Esophagus squamous epithelium (tissue), 5 donors: ENCODE results near the gene DST. TPM values are rescaled to one million over a fixed set of nuclear protein-coding genes. Genes with fewer than 3 reads are reported as not detected.

Experiments
- DNase-seq: peaks from one replicate; lab custom pipeline; 2025; lab: John Stamatoyannopoulos, UW
- H3K27ac ChIP-seq, 4 donors: fragments of 200-600 bp; sonication (generic); one replicate each; pipeline ENCODE4 v1.5.1; 2016 to 2019; ENCODE audit warnings: mild to moderate bottlenecking in 1 of 4
- H3K27me3 ChIP-seq, 4 donors: fragments of 200-600 bp; sonication (generic); 1 replicate in 3 of 4; 2 replicates in 1 of 4; pipeline versions ENCODE4 v1.5.1 to v1.6.0; 2017 to 2021; ENCODE audit warnings: antibody characterized with exemption in 1 of 4
- H3K36me3 ChIP-seq, 3 donors: fragments of 200-600 bp; sonication (generic); one replicate each; pipeline ENCODE4 v1.5.1; 2016 to 2019
- H3K4me1 ChIP-seq, 3 donors: fragments of 200-600 bp; sonication (generic); one replicate each; pipeline ENCODE4 v1.5.1; 2017 to 2019
- H3K4me3 ChIP-seq, 4 donors: fragments of 200-600 bp; sonication (generic); 1 replicate in 3 of 4; 2 replicates in 1 of 4; pipeline ENCODE4 v1.5.1; 2016 to 2019; ENCODE audit warnings: mild to moderate bottlenecking in 2 of 4, moderate library complexity in 1 of 4
- H3K9me3 ChIP-seq, 3 donors: fragments of 200-600 bp; sonication (generic); one replicate each; pipeline ENCODE4 v1.5.1; 2016 to 2019
- POLR2A ChIP-seq, 4 donors: fragments of 450-650 bp; IDR thresholded peaks; one replicate each; pipeline ENCODE4 v1.6.1; 2017; ENCODE audit warnings: antibody characterized with exemption in 4 of 4, mild to moderate bottlenecking in 4 of 4, moderate library complexity in 3 of 4
- whole genome bisulfite sequencing, 2 donors: methylation state at CpG; one replicate each; pipeline ENCODE4 v1.1.5; 2018; 5-methylcytosine and 5-hydroxymethylcytosine counted together
- intact Hi-C: fragments of 100-400 bp; cut with DNase I; formaldehyde crosslinking; loops from one replicate; pipeline ENCODE4 v1.15.0; 2022
- total RNA-seq, 4 donors: library from RNA; depleted of rRNA; stranded (reverse); fragments of >200 nt; gene quantifications; one replicate each; pipeline ENCODE4 v1.1.0, GENCODE V29; 2016
- TF ChIP-seq, protein P1 (sequence below), 6 experiments: fragments of 450-650 bp in 4 of 6; fragments of 200-600 bp in 2 of 6; sonication (generic) in 2 of 6; IDR thresholded peaks; one replicate each; pipeline ENCODE4 v1.5.1; 2016 to 2019; ENCODE audit warnings: antibody characterized with exemption in 6 of 6, mild to moderate bottlenecking in 4 of 6, moderate library complexity in 4 of 6
- donor health status: DM: yes; HTN: yes; CAD: no.

The DST gene
- total RNA-seq, 4 donors from 2014 or later, result 134 to 468 (median 175) TPM

- peaks cover 0 to 13% (median 0%) of the 10 kb centered on the region in 3 donors for H3K36me3 ChIP-seq
- H3K9me3 ChIP-seq, result no peaks in the 10 kb centered on the region
- H3K27me3 ChIP-seq, result no peaks in the 10 kb centered on the region
- 33 to 53% methylated on average over 9 of the region's 9 CpGs for WGBS, 2 donors
- H3K4me1 ChIP-seq, result peaks cover 5 to 71% (median 5%) of the 10 kb centered on the region in 3 donors
- H3K27ac ChIP-seq, result peak overlapping the region; percentile 87 to 97 (median 95)
- TF ChIP-seq POLR2A (IDR thresholded peaks at IDR 0.05), result no peak
- TF ChIP-seq, protein P1, sequence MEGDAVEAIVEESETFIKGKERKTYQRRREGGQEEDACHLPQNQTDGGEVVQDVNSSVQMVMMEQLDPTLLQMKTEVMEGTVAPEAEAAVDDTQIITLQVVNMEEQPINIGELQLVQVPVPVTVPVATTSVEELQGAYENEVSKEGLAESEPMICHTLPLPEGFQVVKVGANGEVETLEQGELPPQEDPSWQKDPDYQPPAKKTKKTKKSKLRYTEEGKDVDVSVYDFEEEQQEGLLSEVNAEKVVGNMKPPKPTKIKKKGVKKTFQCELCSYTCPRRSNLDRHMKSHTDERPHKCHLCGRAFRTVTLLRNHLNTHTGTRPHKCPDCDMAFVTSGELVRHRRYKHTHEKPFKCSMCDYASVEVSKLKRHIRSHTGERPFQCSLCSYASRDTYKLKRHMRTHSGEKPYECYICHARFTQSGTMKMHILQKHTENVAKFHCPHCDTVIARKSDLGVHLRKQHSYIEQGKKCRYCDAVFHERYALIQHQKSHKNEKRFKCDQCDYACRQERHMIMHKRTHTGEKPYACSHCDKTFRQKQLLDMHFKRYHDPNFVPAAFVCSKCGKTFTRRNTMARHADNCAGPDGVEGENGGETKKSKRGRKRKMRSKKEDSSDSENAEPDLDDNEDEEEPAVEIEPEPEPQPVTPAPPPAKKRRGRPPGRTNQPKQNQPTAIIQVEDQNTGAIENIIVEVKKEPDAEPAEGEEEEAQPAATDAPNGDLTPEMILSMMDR (IDR thresholded peaks at IDR 0.05), result peak in 1 of 6 experiments; percentile 9
- DNase-seq, result no peak
- intact Hi-C loops, result no loop called here
- H3K4me3 ChIP-seq, result peak overlapping the region; percentile 46 to 77 (median 58)
Measured at GRCh38 chr6:56540232-56541029, 102.3 kb downstream of the DST start.

GRCh38 chr6:56539527-56540105 lies 103.1 kb downstream of the DST start:
- Histone ChIP-seq H3K4me1 (peaks cover 5 to 76% (median 5%) of the 10 kb centered on the region in 3 donors), H3K27ac (peak overlapping the region; percentile 87 to 97 (median 95))
- TF ChIP-seq, protein P1 (IDR thresholded peaks at IDR 0.05), result no peak
- no peak for TF ChIP-seq POLR2A (IDR thresholded peaks at IDR 0.05)

GRCh38 chr6:56538851-56539250 lies 103.8 kb downstream of the DST start:
- Histone ChIP-seq H3K27ac (peak overlapping the region; percentile 87 to 97 (median 95)), H3K27me3 (no peaks in the 10 kb centered on the region), H3K36me3 (peaks cover 0 to 29% (median 3%) of the 10 kb centered on the region in 3 donors), H3K4me3 (peak overlapping the region in 3 of 4 donors; percentile 58 to 77 (median 59)), H3K9me3 (no peaks in the 10 kb centered on the region), H3K4me1 (peaks cover 5 to 79% (median 5%) of the 10 kb centered on the region in 3 donors)
- DNase-seq, result no peak
- 52 to 59% methylated on average over 2 of the region's 2 CpGs for WGBS, 2 donors
- TF ChIP-seq POLR2A (IDR thresholded peaks at IDR 0.05), result no peak
- TF ChIP-seq, protein P1 (IDR thresholded peaks at IDR 0.05), result no peak
- intact Hi-C loops, result no loop called here

More at GRCh38 chr6:56539527-56540105, 103.1 kb downstream of the DST start:
- H3K27me3 ChIP-seq, result no peaks in the 10 kb centered on the region
- H3K36me3 ChIP-seq, result peaks cover 0 to 21% (median 3%) of the 10 kb centered on the region in 3 donors
- H3K9me3 ChIP-seq, result no peaks in the 10 kb centered on the region
- no peak for DNase-seq
- H3K4me3 ChIP-seq, result peak overlapping the region; percentile 46 to 77 (median 58)
- intact Hi-C loops, result no loop called here

DNA sequence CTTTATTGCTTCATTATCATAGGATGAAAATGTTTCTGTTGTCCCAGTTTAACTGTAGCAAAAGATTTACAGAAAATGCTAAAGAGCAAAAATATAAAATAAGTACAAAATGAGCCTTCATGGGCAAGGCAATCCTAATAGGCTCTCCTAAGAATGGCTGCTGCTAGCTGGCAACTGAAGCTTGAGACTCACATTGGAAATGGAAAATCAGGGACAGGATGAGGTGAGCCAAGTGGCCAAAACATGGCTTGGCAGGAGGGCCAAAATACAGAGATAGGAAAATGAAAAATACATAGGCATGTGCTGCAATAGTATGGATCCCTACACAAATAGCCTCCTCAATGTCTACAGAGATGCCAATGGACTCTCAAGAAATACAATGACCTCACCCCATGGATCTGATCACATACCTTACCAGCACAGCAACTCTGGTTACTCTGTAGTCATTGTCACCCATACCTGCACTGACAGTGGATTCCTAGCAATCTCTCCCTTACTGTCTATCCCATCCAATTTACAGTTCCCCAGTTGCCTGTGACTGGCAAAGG lies 105.4 kb downstream of the DST start:
- peaks cover 5 to 73% (median 5%) of the 10 kb centered on the region in 3 donors for H3K4me1 ChIP-seq
- H3K27me3 ChIP-seq, result no peaks in the 10 kb centered on the region
- H3K27ac ChIP-seq, result no peak overlapping the region
- peaks cover 0 to 44% (median 3%) of the 10 kb centered on the region in 3 donors for H3K36me3 ChIP-seq
- no peak for TF ChIP-seq POLR2A (IDR thresholded peaks at IDR 0.05)
- TF ChIP-seq, protein P1 (IDR thresholded peaks at IDR 0.05), result no peak
- intact Hi-C loops, result no loop called here
- H3K9me3 ChIP-seq, result no peaks in the 10 kb centered on the region
- peak overlapping the region in 2 of 4 donors; percentile 58 to 77 for H3K4me3 ChIP-seq
- DNase-seq, result no peak
